Transverse colon (tissue), 4 donors: Measurements from ENCODE around the gene COL6A2. TPM values are rescaled to one million over a fixed set of nuclear protein-coding genes. Genes with fewer than 3 reads are reported as not detected.

Experiments
- DNase-seq: peaks from one replicate; pipeline ENCODE4 v3.0.0-alpha.2; 2019
- H3K27ac ChIP-seq, 4 donors: fragments of 200-600 bp; sonication (generic); 2 replicates each; pipeline ENCODE4 v1.5.1; 2016 to 2018; ENCODE audit warnings: inconsistent platforms in 4 of 4
- H3K27me3 ChIP-seq: fragments of 200-600 bp; sonication (generic); 2 replicates; pipeline ENCODE4 v1.5.1; 2017; ENCODE audit warnings: inconsistent platforms
- H3K36me3 ChIP-seq, 4 donors: fragments of 200-600 bp; sonication (generic); 2 replicates each; pipeline ENCODE4 v1.5.1; 2017 to 2019; ENCODE audit warnings: inconsistent platforms in 4 of 4
- H3K4me1 ChIP-seq, 4 donors: fragments of 200-600 bp; sonication (generic); 2 replicates each; pipeline ENCODE4 v1.5.1; 2017 to 2020; ENCODE audit warnings: inconsistent platforms in 4 of 4
- H3K4me3 ChIP-seq, 4 donors: fragments of 200-600 bp; sonication (generic); 1 replicate in 1 of 4; 2 replicates in 3 of 4; pipeline versions ENCODE4 v1.5.1 to v1.6.1; 2017 to 2019; ENCODE audit warnings: inconsistent platforms in 4 of 4
- H3K9me3 ChIP-seq, 2 donors: fragments of 200-600 bp; sonication (generic); 2 replicates each; pipeline ENCODE4 v1.5.1; 2017 to 2019; ENCODE audit warnings: inconsistent platforms in 2 of 2
- EP300 ChIP-seq: sonication (generic); formaldehyde crosslinking; IDR thresholded peaks from one replicate; pipeline ENCODE4 v1.6.1; 2017; ENCODE audit warnings: antibody characterized with exemption, low read depth
- POLR2A ChIP-seq: fragments of 450-650 bp; IDR thresholded peaks from one replicate; pipeline ENCODE4 v1.6.1; 2016; ENCODE audit warnings: antibody characterized with exemption, mild to moderate bottlenecking, moderate library complexity
- POLR2AphosphoS5 ChIP-seq, 3 donors: sonication (generic); formaldehyde crosslinking; IDR thresholded peaks; one replicate each; pipeline ENCODE4 v1.6.1; 2016; ENCODE audit warnings: antibody characterized with exemption in 3 of 3
- WGBS, 2 donors: methylation state at CpG; one replicate each; pipeline ENCODE4 v1.1.5; 2018; ENCODE audit warnings: low coverage in 1 of 2; 5-methylcytosine and 5-hydroxymethylcytosine counted together
- in situ Hi-C, 4 donors: fragments of 200-750 bp; cut with MboI; loops; one replicate each; pipeline versions ENCODE4 v1.15.0 to v1.15.1; 2017; ENCODE audit warnings: low sequenced_read_pairs in 3 of 4, low pct_ligation_motif_present in 1 of 4, low pct_unique_long_range_greater_than_20kb in 1 of 4
- intact Hi-C: fragments of 100-400 bp; cut with DNase I; formaldehyde crosslinking; loops from one replicate; pipeline ENCODE4 v1.15.1; 2023; ENCODE audit warnings: low total_unique reads
- total RNA-seq, 4 donors: library from RNA; depleted of rRNA; stranded (reverse); fragments of >200 nt; gene quantifications; one replicate each; pipeline ENCODE4 v1.1.0, GENCODE V29; 2016
- TF ChIP-seq, protein P1 (sequence below), 5 experiments: fragments of 200-600 bp in 3 of 5; fragments of 450-650 bp in 2 of 5; sonication (generic) in 3 of 5; IDR thresholded peaks; 1 replicate in 2 of 5; 2 replicates in 3 of 5; pipeline ENCODE4 v1.5.1; 2016 to 2017; ENCODE audit warnings: antibody characterized with exemption in 5 of 5, inconsistent platforms in 3 of 5, mild to moderate bottlenecking in 2 of 5, moderate library complexity in 1 of 5

COL6A2 gene
- total RNA-seq, 4 donors from 2014 or later = 172 to 550 (median 346) TPM

- H3K4me3 ChIP-seq = no peak overlapping the region
- no peak for DNase-seq
- intact Hi-C loops = no loop called here
- peaks cover 0 to 8% (median 6%) of the 10 kb centered on the region in 4 donors for H3K4me1 ChIP-seq
- 84 to 91% methylated on average over 14 to 45 of the region's 45 CpGs for WGBS, 2 donors
- no peak overlapping the region for H3K27ac ChIP-seq
- H3K27me3 ChIP-seq = peaks cover 6% of the 10 kb centered on the region
- no peaks in the 10 kb centered on the region for H3K9me3 ChIP-seq
- TF ChIP-seq EP300 (no peak), POLR2A (no peak), POLR2AphosphoS5 (IDR thresholded peaks at IDR 0.05) (no peak)
- TF ChIP-seq, protein P1, sequence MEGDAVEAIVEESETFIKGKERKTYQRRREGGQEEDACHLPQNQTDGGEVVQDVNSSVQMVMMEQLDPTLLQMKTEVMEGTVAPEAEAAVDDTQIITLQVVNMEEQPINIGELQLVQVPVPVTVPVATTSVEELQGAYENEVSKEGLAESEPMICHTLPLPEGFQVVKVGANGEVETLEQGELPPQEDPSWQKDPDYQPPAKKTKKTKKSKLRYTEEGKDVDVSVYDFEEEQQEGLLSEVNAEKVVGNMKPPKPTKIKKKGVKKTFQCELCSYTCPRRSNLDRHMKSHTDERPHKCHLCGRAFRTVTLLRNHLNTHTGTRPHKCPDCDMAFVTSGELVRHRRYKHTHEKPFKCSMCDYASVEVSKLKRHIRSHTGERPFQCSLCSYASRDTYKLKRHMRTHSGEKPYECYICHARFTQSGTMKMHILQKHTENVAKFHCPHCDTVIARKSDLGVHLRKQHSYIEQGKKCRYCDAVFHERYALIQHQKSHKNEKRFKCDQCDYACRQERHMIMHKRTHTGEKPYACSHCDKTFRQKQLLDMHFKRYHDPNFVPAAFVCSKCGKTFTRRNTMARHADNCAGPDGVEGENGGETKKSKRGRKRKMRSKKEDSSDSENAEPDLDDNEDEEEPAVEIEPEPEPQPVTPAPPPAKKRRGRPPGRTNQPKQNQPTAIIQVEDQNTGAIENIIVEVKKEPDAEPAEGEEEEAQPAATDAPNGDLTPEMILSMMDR (IDR thresholded peaks at IDR 0.05) = no peak
- H3K36me3 ChIP-seq = no peaks in the 10 kb centered on the region
- in situ Hi-C loops = no loop called here
Measured at GRCh38 chr21:46141767-46142581, 44.1 kb downstream of the COL6A2 start.

DNA sequence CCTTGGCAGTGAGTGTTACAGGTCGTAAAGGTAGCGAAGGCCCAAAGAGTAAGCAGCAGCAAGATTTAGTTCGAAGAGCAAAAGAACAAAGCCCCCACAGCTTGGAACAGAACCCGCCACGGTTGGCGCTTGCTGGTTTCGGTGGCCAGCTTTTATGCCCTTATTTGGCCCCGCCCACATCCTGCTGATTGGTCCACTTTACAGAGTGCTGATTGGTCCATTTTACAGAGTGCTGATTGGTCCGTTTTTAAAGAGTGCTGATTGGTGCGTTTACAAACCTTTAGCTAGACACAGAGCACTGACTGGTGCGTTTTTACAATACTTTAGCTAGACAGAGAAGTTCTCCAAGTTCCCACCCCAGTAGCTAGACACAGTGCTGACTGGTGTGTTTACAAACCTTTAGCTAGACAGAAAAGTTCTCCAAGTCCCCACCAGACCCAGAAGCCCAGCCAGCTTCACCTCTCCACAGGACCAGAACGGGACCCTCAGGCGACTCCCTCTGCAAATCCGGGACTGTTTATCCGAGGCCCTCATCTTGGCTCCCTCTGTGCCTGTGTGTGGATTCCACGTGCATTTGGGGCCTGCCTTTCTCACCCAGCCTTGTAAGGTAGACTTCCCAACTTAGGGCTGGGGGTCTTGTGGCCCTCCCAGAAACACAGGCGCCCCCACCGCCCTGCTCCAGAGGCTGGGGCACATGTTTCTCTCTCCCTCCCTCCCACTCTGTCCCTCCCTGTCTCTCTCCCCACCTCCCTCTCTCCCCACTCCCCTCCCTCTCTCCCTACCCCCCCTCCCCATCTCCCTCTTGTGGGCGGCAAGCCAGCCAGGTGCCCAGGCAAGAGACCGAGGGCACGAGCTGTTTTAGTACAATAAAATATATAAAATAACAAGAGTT lies 44.9 kb downstream of the COL6A2 start:
- Histone ChIP-seq H3K4me3 (no peak overlapping the region), H3K4me1 (peaks cover 0 to 8% (median 6%) of the 10 kb centered on the region in 4 donors), H3K27ac (no peak overlapping the region), H3K9me3 (no peaks in the 10 kb centered on the region), H3K36me3 (no peaks in the 10 kb centered on the region), H3K27me3 (peaks cover 6% of the 10 kb centered on the region)
- TF ChIP-seq POLR2AphosphoS5 (IDR thresholded peaks at IDR 0.05) = no peak
- no peak for TF ChIP-seq POLR2A
- TF ChIP-seq, protein P1 (IDR thresholded peaks at IDR 0.05) = no peak
- no peak for TF ChIP-seq EP300
- 79 to 80% methylated on average over 10 to 21 of the region's 21 CpGs for WGBS, 2 donors
- no peak for DNase-seq
- intact Hi-C loops (no loop called here), in situ Hi-C loops (no loop called here)

DNA sequence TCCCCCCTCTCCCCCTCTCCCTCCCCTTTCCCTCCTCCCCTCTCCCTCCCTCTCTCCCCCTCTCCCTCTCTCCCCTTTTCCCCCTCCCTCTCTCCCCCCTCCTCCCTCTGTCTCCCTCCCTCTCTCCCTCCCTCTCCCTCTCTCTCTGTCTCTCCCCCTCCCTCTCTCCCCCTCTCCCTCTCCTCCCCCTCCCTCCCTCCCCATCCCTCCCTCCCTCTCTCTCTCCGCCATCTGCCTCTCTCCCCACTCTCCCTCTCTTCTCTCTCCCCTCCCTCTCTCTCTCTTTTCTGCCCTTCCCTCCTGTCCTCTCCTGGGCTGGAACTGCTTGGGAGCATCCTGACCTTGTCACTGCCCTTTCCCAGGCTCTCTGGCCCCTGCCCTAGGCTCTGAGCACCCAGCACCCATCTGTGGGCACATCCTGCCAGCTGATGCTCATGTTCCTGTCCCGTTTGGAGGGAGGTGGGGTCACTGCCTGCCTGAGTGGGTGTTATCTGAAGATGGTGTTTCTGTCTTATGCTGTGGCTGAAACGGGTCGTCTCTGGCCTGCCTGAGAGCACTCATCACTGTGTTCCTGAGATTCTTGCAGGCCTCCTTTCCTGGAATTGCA lies 46.7 kb downstream of the COL6A2 start:
- whole genome bisulfite sequencing, 2 donors = 25% methylated on average over 3 of the region's 4 CpGs; no CpG with 5 or more reads in 1 of the 2 donors
- in situ Hi-C loops = no loop called here
- no peak for TF ChIP-seq POLR2AphosphoS5 (IDR thresholded peaks at IDR 0.05)
- TF ChIP-seq, protein P1 (IDR thresholded peaks at IDR 0.05) = no peak
- no peak for TF ChIP-seq POLR2A
- TF ChIP-seq EP300 = no peak
- Histone ChIP-seq H3K36me3 (no peaks in the 10 kb centered on the region), H3K27ac (no peak overlapping the region), H3K4me3 (no peak overlapping the region), H3K4me1 (peaks cover 0 to 8% (median 6%) of the 10 kb centered on the region in 4 donors), H3K27me3 (peaks cover 4% of the 10 kb centered on the region), H3K9me3 (no peaks in the 10 kb centered on the region)
- DNase-seq = no peak
- intact Hi-C loops = no loop called here
